NCI-H774 (cell line): ENCODE measurements around the gene MSS51.

ENCODE experiments used
- DNase-seq: peaks from one replicate; lab custom pipeline; 2025; lab: John Stamatoyannopoulos, UW

The MSS51 gene

DNA sequence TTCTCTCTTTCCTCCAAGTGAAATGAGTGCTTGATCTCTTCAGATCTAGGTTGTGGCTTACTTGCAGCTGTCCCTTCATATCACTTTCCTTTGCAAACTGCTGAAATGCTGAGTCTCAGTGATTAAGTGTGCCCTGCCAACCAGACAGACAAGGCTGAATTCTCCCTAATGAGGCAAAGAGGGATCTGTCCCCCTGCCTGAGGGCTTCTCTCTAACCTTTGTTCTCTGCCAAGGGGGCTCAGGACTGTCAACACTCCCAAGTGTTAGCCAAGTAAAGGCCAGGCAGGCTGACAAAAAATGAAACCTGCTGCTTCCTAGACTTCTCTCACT, at the start of gene MSS51:
TSS of gene MSS51 (minus strand) at position 24 of the 330 bp plus-strand sequence. CDS start 5,277 bp downstream, outside the sequence.
- no peak for DNase-seq

- no peak for DNase-seq
Measured at GRCh38 chr10:73480158-73480557, 46.8 kb upstream of the MSS51 start.

- DNase-seq: no peak
Measured at GRCh38 chr10:73478636-73479035, 45.3 kb upstream of the MSS51 start.

DNA sequence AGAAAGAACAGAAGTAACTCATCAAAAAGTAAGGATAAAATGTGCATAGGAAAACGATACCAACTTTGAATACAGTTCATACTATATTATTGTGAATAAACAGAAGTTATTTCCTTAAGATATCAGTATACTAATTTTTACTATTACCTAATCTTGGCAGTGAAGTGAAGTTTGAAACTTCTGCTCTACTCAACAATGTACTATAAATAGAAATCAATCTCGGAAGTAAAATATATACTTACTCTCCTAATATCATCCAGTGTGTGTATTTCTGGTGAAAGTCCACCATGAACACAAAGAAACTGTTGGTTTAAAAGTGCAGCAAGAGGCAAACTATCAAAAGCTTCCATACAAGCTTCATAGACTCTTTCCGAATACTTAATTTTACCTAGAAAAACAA, 37.9 kb upstream of the MSS51 start:
- no peak for DNase-seq

- no peak for DNase-seq
Measured at GRCh38 chr10:73469579-73469978, 36.2 kb upstream of the MSS51 start.

- no peak for DNase-seq
Measured at GRCh38 chr10:73467206-73467605, 33.8 kb upstream of the MSS51 start.

- no peak for DNase-seq
Measured at GRCh38 chr10:73465978-73466726, 32.8 kb upstream of the MSS51 start.

GRCh38 chr10:73460897-73461296, 27.5 kb upstream of the MSS51 start:
- DNase-seq: no peak

DNA sequence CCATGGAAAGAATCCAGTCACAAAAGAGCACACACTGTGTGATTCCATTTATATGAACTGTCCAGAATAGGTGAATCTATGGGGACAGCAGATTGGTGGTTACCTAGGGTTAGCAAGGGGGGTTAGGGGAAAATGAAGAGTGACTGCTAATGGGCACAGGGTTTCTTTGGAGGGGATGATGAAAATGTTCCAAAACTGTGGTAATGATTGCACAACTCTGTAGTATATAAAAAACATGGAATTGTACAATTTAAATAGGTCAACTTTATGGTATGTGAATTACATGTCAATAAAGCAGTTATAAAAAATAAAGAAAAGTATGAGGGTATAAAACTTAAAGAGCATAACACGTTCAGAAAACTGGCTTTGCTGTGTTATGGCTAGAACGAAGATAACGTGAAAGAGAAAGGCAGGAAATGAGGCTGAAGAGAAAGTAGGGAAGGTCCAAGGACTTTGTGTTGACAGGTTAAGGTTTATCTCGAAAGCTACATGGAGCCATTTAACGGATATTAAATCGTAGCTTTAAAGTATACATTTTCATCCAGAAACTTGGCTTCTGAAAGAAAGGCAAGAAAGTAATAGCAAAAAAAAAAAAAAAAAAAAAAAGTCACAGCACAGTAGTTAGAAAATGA, 26.4 kb upstream of the MSS51 start:
- no peak for DNase-seq

DNA sequence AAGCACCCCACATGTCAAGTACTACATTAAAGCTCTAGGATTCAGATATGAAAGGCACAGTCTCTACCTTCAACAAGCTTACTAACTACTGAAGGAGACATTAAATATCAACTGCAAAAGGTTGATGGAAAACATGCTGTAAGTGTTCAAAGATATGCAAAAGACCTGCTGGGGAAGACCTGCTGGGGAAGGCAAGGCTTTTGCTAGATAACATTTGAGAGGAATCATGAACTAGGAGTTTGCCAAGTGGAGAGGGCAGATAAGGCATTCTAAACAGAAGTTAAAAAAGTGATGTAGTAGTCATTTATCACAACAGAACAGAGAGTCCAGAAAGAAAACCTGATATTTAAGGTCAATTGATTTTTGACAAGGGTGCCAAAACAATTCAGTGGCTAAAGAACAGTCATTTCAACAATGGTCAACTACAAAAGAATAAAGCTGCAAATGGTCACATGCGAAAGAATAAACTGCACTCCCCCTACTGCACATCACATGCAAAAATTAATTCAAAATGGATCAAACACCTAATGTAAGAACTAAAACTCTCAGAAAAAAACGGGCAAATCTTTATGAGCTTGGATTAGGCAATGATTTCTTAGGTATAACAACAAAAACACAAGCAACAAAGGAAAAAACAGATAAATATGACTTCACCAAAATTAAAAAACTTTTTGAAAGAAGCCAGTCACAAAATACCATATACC, 23.0 kb upstream of the MSS51 start:
- DNase-seq: no peak

- no peak for DNase-seq
Measured at GRCh38 chr10:73449113-73449512, 15.8 kb upstream of the MSS51 start.

DNA sequence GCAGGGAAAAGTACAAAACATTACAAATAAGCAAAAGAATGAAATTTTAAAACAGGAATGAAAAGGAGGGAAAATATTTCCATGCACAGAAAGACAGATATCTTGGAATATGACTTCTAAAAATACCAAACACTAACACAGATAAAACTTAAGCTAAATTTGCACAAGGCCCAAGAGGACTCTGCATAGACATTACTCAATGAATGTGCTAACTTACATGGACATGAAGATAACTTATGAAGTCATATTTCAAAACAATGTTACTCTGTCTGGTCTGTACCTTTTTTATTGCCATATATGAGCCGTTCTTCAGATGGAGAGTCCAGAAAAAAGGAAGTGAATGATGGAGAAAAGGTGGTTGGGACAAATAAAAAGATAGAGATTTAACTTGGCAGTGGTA, 15.0 kb upstream of the MSS51 start:
- DNase-seq: no peak

- DNase-seq: no peak
Measured at GRCh38 chr10:73446926-73447325, 13.6 kb upstream of the MSS51 start.

DNA sequence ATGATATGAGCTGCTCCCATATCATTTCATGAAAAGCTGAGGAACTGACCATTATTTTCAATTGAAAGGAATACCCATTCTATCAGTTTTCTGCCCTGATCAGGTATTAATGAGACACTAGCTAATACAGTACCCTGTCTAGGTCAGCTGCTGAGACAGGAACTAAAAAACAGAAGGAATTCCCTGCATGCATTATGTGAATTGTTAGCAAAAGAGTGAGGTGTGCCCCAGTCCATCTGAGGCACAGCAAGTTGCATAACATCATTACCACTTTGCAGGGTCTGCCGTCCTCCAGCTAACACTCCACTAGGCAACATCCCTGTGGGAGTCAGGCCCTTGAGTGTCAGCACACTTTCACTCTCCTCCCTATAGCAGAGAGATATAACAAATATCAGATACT, 11.1 kb upstream of the MSS51 start:
- DNase-seq: no peak

DNA sequence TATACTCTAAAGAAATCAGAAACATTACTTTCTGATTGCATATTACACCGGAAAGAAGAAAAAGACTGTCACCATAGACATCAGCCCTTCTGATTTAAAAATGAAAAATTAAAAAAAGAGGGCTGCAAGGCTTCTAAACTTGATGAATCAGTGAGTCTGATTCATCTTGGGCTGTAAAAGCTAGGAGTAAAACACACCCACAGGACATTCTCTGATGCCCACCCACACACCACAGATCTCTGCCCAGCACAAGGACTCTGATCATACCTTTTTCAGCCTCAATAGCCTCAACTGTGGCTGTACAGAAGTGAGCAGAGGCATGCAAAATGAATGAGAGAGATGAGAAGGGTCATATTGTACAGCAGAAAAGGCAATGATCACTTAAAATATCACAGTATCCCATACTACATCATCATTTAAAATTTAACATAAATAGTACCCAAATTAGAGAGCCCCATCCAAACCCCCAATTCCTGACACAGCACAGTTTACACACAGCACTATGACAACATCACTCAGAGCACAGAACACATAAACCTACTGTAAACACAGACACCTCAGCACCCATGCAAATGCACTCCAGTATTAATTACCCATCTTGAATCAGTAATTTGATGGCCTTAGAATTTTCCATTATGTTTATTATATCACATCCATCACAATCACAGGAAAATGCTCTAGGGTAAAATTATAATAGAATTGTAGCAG, 6.4 kb upstream of the MSS51 start:
- DNase-seq: no peak

GRCh38 chr10:73439055-73439454, 5.7 kb upstream of the MSS51 start:
- no peak for DNase-seq

DNA sequence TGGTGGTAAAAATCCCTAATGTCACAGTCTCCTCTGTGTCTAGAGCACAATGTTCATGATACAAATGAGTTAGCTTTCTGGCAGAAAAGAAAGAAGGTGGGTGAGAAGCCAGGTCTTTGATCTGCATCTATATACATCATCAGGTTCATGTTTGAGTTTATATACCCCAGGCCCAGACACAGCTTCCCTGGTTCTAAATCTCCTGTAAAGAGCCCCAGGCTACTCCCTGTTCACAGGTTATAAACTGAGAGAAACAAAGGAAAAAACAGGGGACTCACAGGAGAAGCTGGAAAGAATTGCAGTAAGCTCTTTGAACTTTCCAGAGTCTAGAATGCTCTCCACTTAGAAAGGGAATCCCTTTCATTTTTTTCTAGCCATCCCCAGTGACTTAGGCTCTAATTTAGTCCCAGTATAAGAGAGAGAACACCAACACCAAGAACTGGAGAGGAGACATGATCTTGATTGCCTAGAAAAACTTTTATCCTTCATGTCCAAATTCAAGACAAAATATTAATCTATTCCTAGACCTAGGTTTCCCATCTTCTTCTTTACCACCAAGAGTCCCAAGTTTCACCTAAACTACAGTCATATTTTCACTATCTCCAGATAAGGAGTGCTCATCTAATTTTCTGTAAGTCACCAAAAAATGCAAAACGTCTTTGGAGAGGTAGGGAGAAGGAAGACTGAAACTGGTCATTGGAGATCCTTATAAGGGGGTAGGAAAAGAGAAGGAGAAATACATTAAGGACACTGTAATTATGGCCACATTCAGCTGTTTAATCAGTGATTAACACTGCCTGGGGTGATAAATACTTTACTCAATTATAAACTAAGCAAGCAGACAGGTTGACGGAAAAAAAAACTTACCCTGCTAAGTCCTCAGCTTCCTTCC, 469 bp downstream of the MSS51 start:
- no peak for DNase-seq

GRCh38 chr10:73426318-73426717, 7.0 kb downstream of the MSS51 start:
- DNase-seq: no peak

DNA sequence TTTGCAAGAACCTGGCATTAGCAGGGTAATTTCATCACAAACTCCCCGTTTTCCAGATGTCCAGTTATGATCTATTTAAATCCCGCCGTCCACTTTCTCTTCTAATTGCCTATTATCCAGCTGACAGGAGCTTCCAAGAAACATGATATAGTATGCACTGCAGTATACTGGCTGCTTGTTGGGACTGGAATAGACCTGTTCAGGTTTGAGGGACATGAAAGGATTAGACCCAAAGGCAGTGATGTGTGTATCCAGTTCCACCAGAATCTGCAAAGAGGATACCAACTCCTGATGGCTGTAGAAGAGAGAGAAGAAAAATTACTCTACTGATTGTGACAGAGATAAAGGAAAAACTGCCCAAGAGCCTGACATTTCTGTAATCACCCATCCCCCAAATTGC, 8.9 kb downstream of the MSS51 start:
- no peak for DNase-seq

DNA sequence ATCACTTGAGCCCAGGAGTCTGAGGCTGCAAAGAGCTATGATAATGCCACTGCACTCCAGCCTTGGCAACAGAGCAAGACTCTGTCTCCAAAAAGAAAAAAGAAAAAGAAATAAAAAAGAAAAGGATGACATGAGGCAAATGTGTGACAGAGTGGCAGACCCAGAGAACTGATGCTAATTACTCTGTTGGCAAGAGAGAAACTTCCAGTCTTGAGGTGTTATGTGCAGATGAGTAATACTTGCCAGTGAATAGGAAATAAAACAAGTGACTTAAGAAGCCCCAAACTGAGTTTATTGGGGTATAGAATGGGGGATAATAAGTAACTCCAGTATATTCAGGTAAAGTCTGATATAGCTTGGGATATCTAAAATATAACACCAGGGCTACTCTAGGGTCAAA, 10.1 kb downstream of the MSS51 start:
- DNase-seq: no peak

GRCh38 chr10:73416571-73416970, 16.8 kb downstream of the MSS51 start:
- no peak for DNase-seq
